Trophoblast cell (in vitro differentiated cells and primary cell): ENCODE data around the gene TNS1.

ENCODE experiments used
- DNase-seq, 2 donors: peaks; one replicate each; pipeline ENCODE4 v3.0.0-alpha.2; 2016
- H2AFZ ChIP-seq: 2 replicates; pipeline ENCODE4 v1.6.1; 2013; ENCODE audit warnings: low read length, moderate library complexity, mild to moderate bottlenecking; ENCODE audit not compliant: insufficient read depth, poor library complexity
- H2AK5ac ChIP-seq: 2 replicates; pipeline ENCODE4 v1.6.1; 2013; ENCODE audit warnings: mild to moderate bottlenecking, low read length
- H2BK120ac ChIP-seq: 2 replicates; pipeline ENCODE4 v1.6.1; 2013; ENCODE audit warnings: low read length, mild to moderate bottlenecking, moderate library complexity; ENCODE audit not compliant: insufficient read depth, poor library complexity
- H2BK12ac ChIP-seq: 2 replicates; pipeline ENCODE4 v1.6.1; 2013; ENCODE audit warnings: mild to moderate bottlenecking, low read length, moderate library complexity
- H2BK5ac ChIP-seq: 2 replicates; pipeline ENCODE4 v1.6.1; 2013; ENCODE audit warnings: low read length, low read depth, moderate library complexity, mild to moderate bottlenecking; ENCODE audit not compliant: poor library complexity
- H3K14ac ChIP-seq: 2 replicates; pipeline ENCODE4 v1.6.1; 2013; ENCODE audit warnings: mild to moderate bottlenecking, low read length
- H3K18ac ChIP-seq: 2 replicates; pipeline ENCODE4 v1.6.1; 2013; ENCODE audit warnings: mild to moderate bottlenecking, low read length
- H3K23ac ChIP-seq: 2 replicates; pipeline ENCODE4 v1.6.1; 2013; ENCODE audit warnings: low read length
- H3K27ac ChIP-seq: 2 replicates; pipeline ENCODE4 v1.5.1; 2013; ENCODE audit warnings: low read depth, mild to moderate bottlenecking, inconsistent platforms, low read length, moderate library complexity
- H3K27me3 ChIP-seq: 2 replicates; pipeline ENCODE4 v1.6.1; 2013; ENCODE audit warnings: inconsistent platforms, mild to moderate bottlenecking, low read length, moderate library complexity; ENCODE audit not compliant: insufficient read depth
- H3K36me3 ChIP-seq, 2 experiments: 1 replicate in 1 of 2; 2 replicates in 1 of 2; pipeline ENCODE4 v1.6.1; 2013; ENCODE audit warnings: low read length in 2 of 2, mild to moderate bottlenecking in 2 of 2, moderate library complexity in 1 of 2; ENCODE audit not compliant: insufficient read depth in 2 of 2, control insufficient read depth in 1 of 2
- H3K4ac ChIP-seq: 2 replicates; pipeline ENCODE4 v1.6.1; 2013; ENCODE audit warnings: low read depth, mild to moderate bottlenecking, low read length, moderate library complexity
- H3K4me1 ChIP-seq, 2 experiments: 1 replicate in 1 of 2; 2 replicates in 1 of 2; pipeline ENCODE4 v1.6.1; 2013; ENCODE audit warnings: low read length in 2 of 2, mild to moderate bottlenecking in 2 of 2, moderate library complexity in 1 of 2; ENCODE audit not compliant: insufficient read depth in 2 of 2, control insufficient read depth in 1 of 2
- H3K4me2 ChIP-seq: 2 replicates; pipeline ENCODE4 v1.6.1; 2013; ENCODE audit warnings: inconsistent platforms, mild to moderate bottlenecking, low read length, moderate library complexity
- H3K4me3 ChIP-seq: 2 replicates; pipeline ENCODE4 v1.5.1; 2013; ENCODE audit warnings: mild to moderate bottlenecking, low read depth, low read length, inconsistent platforms
- H3K79me1 ChIP-seq: one replicate; pipeline ENCODE4 v1.6.1; 2013; ENCODE audit warnings: low read length
- H3K79me2 ChIP-seq: 2 replicates; pipeline ENCODE4 v1.6.1; 2013; ENCODE audit warnings: low read length, mild to moderate bottlenecking; ENCODE audit not compliant: control insufficient read depth, insufficient read depth, poor library complexity
- H3K9ac ChIP-seq: 2 replicates; pipeline ENCODE4 v1.6.1; 2013; ENCODE audit warnings: mild to moderate bottlenecking, low read length
- H3K9me3 ChIP-seq: 2 replicates; pipeline ENCODE4 v1.6.1; 2013; ENCODE audit warnings: low read depth, mild to moderate bottlenecking, control low read depth, inconsistent platforms, low read length; ENCODE audit not compliant: insufficient read depth
- H4K12ac ChIP-seq: 2 replicates; pipeline ENCODE4 v1.6.1; 2013; ENCODE audit warnings: low read depth, mild to moderate bottlenecking, low read length, moderate library complexity
- H4K8ac ChIP-seq: 2 replicates; pipeline ENCODE4 v1.6.1; 2013; ENCODE audit warnings: low read depth, mild to moderate bottlenecking, low read length, moderate library complexity
- H4K91ac ChIP-seq: one replicate; pipeline ENCODE4 v1.6.1; 2013; ENCODE audit warnings: low read depth, mild to moderate bottlenecking, low read length, moderate library complexity
- WGBS: extraction: QIAGEN DNeasy Blood & Tissue Kit; methylation state at CpG from one replicate; pipeline ENCODE4 v1.1.7; 2013; ENCODE audit warnings: missing lambda C conversion rate; ENCODE audit not compliant: insufficient read length, insufficient coverage; ENCODE audit errors: extremely low coverage; 5-methylcytosine and 5-hydroxymethylcytosine counted together

Gene TNS1

GRCh38 chr2:217800433-217801114, 202.2 kb downstream of the TNS1 start:
- H3K18ac ChIP-seq, result no peak overlapping the region
- no peak overlapping the region for H2BK120ac ChIP-seq
- H2AFZ ChIP-seq, result no peak overlapping the region
- no peak overlapping the region for H3K9ac ChIP-seq
- no peak overlapping the region for H4K91ac ChIP-seq
- H4K8ac ChIP-seq, result no peak overlapping the region
- no peak overlapping the region for H4K12ac ChIP-seq
- H3K36me3 ChIP-seq, result no peaks in the 10 kb centered on the region
- no peak overlapping the region for H2AK5ac ChIP-seq
- no peak overlapping the region for H3K23ac ChIP-seq
- no peaks in the 10 kb centered on the region for H3K27me3 ChIP-seq
- no CpG with 5 or more reads among the region's 10 CpGs for WGBS
- H3K4ac ChIP-seq, result no peak overlapping the region
- no peak overlapping the region for H3K4me2 ChIP-seq
- no peak for DNase-seq
- H2BK12ac ChIP-seq, result no peak overlapping the region
- H3K4me1 ChIP-seq, result peaks cover 9 to 10% of the 10 kb centered on the region in 2 experiments
- no peak overlapping the region for H3K4me3 ChIP-seq
- no peak overlapping the region for H3K27ac ChIP-seq
- no peaks in the 10 kb centered on the region for H3K79me2 ChIP-seq
- no peak overlapping the region for H3K14ac ChIP-seq
- H3K9me3 ChIP-seq, result no peaks in the 10 kb centered on the region
- no peak overlapping the region for H2BK5ac ChIP-seq
- H3K79me1 ChIP-seq, result peaks cover 4% of the 10 kb centered on the region

DNA sequence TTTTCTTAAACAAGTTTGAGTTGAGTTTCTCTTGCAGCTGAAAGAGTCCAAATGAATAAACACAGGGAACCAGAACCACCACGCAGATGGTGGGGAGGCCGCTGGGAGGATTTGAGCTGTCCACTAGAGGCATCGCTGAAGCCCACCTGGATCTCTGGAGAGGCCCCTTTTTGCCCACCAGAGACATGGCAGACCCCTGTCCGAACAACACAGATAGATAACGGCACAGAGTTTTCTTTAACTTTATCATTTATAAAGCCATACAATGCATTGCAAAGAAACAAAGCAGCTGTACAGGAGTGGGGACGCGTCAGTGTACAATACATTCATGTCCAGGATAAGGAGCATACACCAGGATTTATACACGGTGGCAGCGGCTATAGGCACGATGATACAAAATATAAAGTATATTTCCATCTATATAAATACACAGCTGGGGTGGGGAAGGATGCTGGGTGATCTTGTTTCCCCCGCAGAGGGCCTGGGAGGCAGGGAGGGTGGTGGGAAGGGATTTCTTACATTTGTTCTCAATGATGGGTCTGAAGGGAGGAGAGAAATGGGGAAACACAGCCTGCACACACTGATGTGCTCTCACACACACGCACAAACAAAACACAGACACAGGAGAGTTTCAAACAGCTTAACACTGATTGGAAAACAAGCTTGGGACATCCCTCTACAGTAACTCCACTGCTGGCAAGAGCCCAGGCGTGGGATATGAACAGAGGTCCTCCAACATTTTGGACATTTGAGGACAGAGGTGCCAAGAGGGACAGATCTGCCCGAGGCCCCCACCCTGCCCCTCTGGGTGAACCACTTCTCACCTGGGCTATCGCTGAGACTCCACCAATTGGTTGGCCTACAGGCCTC, 203.0 kb downstream of the TNS1 start:
- no peak overlapping the region for H4K91ac ChIP-seq

DNA sequence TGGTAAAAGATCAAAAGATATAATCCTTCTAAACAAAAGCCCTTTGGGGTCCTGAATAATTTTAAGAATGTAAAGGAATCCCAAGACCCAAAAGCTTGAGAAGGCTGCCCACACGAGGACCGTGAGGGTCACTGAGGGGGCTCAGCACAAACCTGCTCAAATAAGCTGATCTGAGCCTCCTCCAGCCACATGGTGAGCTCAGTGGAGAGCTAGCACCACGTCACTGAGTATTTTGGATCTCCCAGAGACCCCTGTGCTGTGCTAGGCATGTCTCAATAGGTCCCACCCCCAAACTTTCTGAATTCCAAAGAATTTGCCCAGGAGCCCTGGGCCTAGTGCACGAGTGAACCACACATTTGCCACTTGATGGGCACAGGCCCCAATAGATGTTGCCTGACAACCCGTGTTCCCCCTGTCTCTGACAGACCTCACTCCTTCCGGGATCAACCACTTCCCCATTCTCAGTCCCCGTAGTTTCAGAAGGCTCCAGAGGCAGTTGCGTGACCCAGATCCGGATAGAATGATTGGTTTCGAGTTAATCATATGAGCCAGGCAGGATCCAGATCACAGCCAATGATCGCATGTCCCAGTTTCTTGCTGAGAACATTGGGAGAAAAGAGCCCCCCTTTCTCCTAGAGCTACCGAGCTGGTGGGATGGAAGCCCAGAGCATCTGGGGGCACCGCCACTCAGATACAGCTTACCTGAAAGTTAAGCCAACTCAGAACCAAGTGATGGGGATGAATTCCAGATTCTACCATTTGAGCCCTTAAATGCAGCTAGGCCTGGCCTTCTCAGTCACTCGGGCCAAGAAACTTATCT, 203.8 kb downstream of the TNS1 start:
- no peak overlapping the region for H3K9ac ChIP-seq
- no peak overlapping the region for H4K12ac ChIP-seq
- H4K8ac ChIP-seq, result no peak overlapping the region
- no CpG with 5 or more reads among the region's 14 CpGs for WGBS
- no peak overlapping the region for H2BK120ac ChIP-seq
- no peaks in the 10 kb centered on the region for H3K36me3 ChIP-seq
- H3K18ac ChIP-seq, result no peak overlapping the region
- H3K27me3 ChIP-seq, result no peaks in the 10 kb centered on the region
- H3K14ac ChIP-seq, result no peak overlapping the region
- peaks cover 20 to 26% of the 10 kb centered on the region in 2 experiments for H3K4me1 ChIP-seq
- peaks cover 4% of the 10 kb centered on the region for H3K79me1 ChIP-seq
- H2BK5ac ChIP-seq, result no peak overlapping the region
- H3K4me2 ChIP-seq, result no peak overlapping the region
- H4K91ac ChIP-seq, result no peak overlapping the region
- no peak overlapping the region for H3K27ac ChIP-seq
- H3K23ac ChIP-seq, result no peak overlapping the region
- H3K4me3 ChIP-seq, result no peak overlapping the region
- peaks cover 4% of the 10 kb centered on the region for H3K9me3 ChIP-seq
- peak in 1 of 2 donors; percentile 21 for DNase-seq
- H3K79me2 ChIP-seq, result no peaks in the 10 kb centered on the region
- H2AFZ ChIP-seq, result no peak overlapping the region
- H2BK12ac ChIP-seq, result no peak overlapping the region
- H2AK5ac ChIP-seq, result no peak overlapping the region
- H3K4ac ChIP-seq, result no peak overlapping the region

More for the DNA sequence above, 203.0 kb downstream of the TNS1 start:
- Histone ChIP-seq H4K12ac (no peak overlapping the region), H3K4me1 (peaks cover 15 to 17% of the 10 kb centered on the region in 2 experiments), H3K79me1 (peaks cover 4% of the 10 kb centered on the region), H3K23ac (no peak overlapping the region), H2BK5ac (no peak overlapping the region), H3K14ac (no peak overlapping the region), H3K27me3 (no peaks in the 10 kb centered on the region), H2AFZ (no peak overlapping the region), H3K9me3 (peaks cover 4% of the 10 kb centered on the region), H3K18ac (no peak overlapping the region), H3K36me3 (no peaks in the 10 kb centered on the region), H3K79me2 (no peaks in the 10 kb centered on the region), H3K9ac (no peak overlapping the region), H2BK12ac (no peak overlapping the region), H3K4ac (no peak overlapping the region), H3K27ac (no peak overlapping the region), H3K4me2 (no peak overlapping the region), H3K4me3 (no peak overlapping the region), H2BK120ac (no peak overlapping the region), H2AK5ac (no peak overlapping the region), H4K8ac (no peak overlapping the region)
- no CpG with 5 or more reads among the region's 15 CpGs for WGBS
- DNase-seq, result no peak

- no CpG with 5 or more reads among the region's 7 CpGs for WGBS
- H3K18ac ChIP-seq, result no peak overlapping the region
- no peak overlapping the region for H3K23ac ChIP-seq
Observed at GRCh38 chr2:217798191-217798590, 204.6 kb downstream of the TNS1 start.

More at GRCh38 chr2:217798191-217798590, 204.6 kb downstream of the TNS1 start:
- no peaks in the 10 kb centered on the region for H3K27me3 ChIP-seq
- peaks cover 22 to 26% of the 10 kb centered on the region in 2 experiments for H3K4me1 ChIP-seq
- H3K9me3 ChIP-seq, result peaks cover 4% of the 10 kb centered on the region
- H4K12ac ChIP-seq, result no peak overlapping the region
- H2AFZ ChIP-seq, result no peak overlapping the region
- no peak overlapping the region for H3K27ac ChIP-seq
- no peak overlapping the region for H2BK12ac ChIP-seq
- no peaks in the 10 kb centered on the region for H3K79me2 ChIP-seq
- no peak overlapping the region for H3K9ac ChIP-seq
- no peak overlapping the region for H2BK120ac ChIP-seq
- no peak overlapping the region for H4K8ac ChIP-seq
- no peak overlapping the region for H3K4ac ChIP-seq
- H3K79me1 ChIP-seq, result peaks cover 4% of the 10 kb centered on the region
- H3K14ac ChIP-seq, result no peak overlapping the region
- no peaks in the 10 kb centered on the region for H3K36me3 ChIP-seq
- no peak for DNase-seq
- H3K4me3 ChIP-seq, result no peak overlapping the region
- H3K4me2 ChIP-seq, result no peak overlapping the region
- H2AK5ac ChIP-seq, result no peak overlapping the region
- H4K91ac ChIP-seq, result no peak overlapping the region
- H2BK5ac ChIP-seq, result no peak overlapping the region
